ENCODE measurements around the gene SPPL2B.

The SPPL2B gene

GRCh38 chr19:2332341-2333026, 4.0 kb downstream of the SPPL2B start:
- TF ChIP-seq, protein P1, sequence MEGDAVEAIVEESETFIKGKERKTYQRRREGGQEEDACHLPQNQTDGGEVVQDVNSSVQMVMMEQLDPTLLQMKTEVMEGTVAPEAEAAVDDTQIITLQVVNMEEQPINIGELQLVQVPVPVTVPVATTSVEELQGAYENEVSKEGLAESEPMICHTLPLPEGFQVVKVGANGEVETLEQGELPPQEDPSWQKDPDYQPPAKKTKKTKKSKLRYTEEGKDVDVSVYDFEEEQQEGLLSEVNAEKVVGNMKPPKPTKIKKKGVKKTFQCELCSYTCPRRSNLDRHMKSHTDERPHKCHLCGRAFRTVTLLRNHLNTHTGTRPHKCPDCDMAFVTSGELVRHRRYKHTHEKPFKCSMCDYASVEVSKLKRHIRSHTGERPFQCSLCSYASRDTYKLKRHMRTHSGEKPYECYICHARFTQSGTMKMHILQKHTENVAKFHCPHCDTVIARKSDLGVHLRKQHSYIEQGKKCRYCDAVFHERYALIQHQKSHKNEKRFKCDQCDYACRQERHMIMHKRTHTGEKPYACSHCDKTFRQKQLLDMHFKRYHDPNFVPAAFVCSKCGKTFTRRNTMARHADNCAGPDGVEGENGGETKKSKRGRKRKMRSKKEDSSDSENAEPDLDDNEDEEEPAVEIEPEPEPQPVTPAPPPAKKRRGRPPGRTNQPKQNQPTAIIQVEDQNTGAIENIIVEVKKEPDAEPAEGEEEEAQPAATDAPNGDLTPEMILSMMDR (IDR thresholded peaks at IDR 0.05; ENCODE audit: low read depth, low read length): no peak
- no peak for DNase-seq (ENCODE audit: extremely low read depth, low read depth)

GRCh38 chr19:2333027-2333806, 4.7 kb downstream of the SPPL2B start:
- DNase-seq (ENCODE audit: extremely low read depth, low read depth): no peak
- TF ChIP-seq, protein P1 (IDR thresholded peaks at IDR 0.05; ENCODE audit: low read depth, low read length): no peak

GRCh38 chr19:2333807-2334211, 5.3 kb downstream of the SPPL2B start:
- TF ChIP-seq, protein P1 (IDR thresholded peaks at IDR 0.05; ENCODE audit: low read depth, low read length): no peak
- DNase-seq (ENCODE audit: extremely low read depth, low read depth): no peak

GRCh38 chr19:2334426-2334825, 5.9 kb downstream of the SPPL2B start:
- no peak for DNase-seq (ENCODE audit: extremely low read depth, low read depth)
- TF ChIP-seq, protein P1 (IDR thresholded peaks at IDR 0.05; ENCODE audit: low read depth, low read length): no peak

- TF ChIP-seq, protein P1 (IDR thresholded peaks at IDR 0.05; ENCODE audit: low read depth, low read length): no peak
- no peak for DNase-seq (ENCODE audit: extremely low read depth, low read depth)
Observed at GRCh38 chr19:2334986-2335846, 6.7 kb downstream of the SPPL2B start.

DNA sequence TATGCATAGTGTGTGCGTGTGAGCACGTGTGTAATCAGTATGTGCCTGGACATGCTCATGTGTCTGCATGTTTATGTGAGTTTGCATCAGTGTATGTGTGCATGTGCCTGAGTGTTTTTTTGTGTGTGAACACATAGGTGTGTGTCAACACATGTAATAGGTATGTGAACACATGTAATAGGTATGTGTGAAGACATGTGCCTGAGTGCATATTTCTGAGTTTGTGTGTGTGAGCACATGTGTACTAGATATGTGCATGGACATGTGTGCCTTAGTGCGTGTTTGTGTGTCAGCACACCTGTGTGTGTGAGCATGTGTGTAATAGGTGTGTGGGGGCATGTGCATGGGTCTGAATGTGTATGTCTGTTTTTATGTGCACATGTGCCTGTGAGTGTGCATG, 7.4 kb downstream of the SPPL2B start:
- DNase-seq (ENCODE audit: extremely low read depth, low read depth): no peak

More for the DNA sequence above, 7.4 kb downstream of the SPPL2B start:
- TF ChIP-seq, protein P1 (IDR thresholded peaks at IDR 0.05; ENCODE audit: low read depth, low read length): no peak
